ENCODE results near the gene KRTAP5-9.
"Not testable (repeated sequence)": the region's sequence is repeated elsewhere in the genome, so short reads cannot be mapped to it uniquely, and the experiment has no call there.

Gene KRTAP5-9

GRCh38 chr11:71534711-71535608, 13.3 kb upstream of the KRTAP5-9 start:
- not testable (repeated sequence) for DNase-seq (ENCODE audit: low read depth)

DNA sequence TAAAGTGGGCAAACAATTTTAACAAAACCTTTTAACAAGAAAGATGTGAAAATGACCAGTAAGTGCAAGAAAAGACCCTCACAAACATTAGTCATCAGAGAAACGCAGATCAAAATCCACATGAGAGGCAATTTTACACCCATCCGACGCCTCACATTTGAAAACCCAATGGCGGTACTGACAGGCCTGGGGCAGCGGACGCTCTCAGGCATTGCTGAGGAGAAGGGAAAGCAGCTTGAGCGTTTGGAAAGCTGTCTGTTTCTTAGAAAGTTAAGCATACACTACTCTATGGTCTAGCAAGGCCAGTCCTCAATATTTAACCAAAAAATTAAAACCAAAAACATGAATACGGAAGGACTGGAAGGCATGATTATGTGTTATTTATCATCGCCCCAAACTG, 12.4 kb upstream of the KRTAP5-9 start:
- DNase-seq (ENCODE audit: low read depth) = no peak

- no peak for DNase-seq (ENCODE audit: low read depth)
Observed at GRCh38 chr11:71537537-71537936, 10.7 kb upstream of the KRTAP5-9 start.

DNA sequence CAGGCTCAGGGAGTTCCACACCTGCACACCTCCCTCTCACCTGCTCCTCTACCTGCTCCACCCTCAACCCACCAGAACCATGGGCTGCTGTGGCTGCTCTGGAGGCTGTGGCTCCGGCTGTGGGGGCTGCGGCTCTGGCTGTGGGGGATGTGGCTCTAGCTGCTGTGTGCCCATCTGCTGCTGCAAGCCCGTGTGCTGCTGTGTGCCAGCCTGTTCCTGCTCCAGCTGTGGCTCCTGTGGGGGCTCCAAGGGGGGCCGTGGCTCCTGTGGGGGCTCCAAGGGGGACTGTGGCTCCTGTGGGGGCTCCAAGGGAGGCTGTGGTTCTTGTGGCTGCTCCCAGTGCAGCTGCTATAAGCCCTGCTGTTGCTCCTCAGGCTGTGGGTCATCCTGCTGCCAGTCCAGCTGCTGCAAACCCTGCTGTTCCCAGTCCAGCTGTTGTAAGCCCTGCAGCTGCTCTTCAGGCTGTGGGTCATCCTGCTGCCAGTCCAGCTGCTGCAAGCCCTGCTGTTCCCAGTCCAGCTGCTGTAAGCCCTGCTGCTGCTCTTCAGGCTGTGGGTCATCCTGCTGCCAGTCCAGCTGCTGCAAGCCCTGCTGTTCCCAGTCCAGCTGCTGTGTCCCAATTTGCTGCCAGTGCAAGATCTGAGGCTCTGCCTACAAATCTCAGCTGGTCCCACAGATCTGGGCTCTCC, 10.1 kb upstream of the KRTAP5-9 start, which contains the start of gene KRTAP5-8:
KRTAP5-8 (plus strand) TSS at position 49 of the 689 bp plus-strand sequence; CDS start at position 80, 31 bp downstream.
- not testable (repeated sequence) for DNase-seq (ENCODE audit: low read depth)

GRCh38 chr11:71538666-71538990, 9.6 kb upstream of the KRTAP5-9 start:
- DNase-seq (ENCODE audit: low read depth) = no peak

DNA sequence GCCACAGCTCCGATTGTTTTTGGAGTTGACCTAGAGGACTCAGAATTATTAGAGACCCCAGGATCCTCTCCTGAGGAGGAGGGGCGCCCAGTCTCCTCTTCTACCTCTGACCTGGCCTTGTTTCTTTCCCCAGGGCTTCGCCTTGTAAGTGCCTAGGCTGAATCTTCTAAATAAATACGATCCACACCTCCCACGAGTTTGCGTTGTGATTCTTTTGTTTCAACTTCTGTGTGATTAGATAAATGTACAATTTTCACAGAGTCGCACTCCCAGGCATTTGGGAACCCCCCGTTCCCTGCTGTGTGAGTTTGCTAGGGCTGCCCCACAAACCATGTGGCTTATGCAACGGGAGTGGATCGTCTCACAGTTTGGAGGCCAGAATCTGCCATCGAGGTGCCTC, 9.2 kb upstream of the KRTAP5-9 start:
- no peak for DNase-seq (ENCODE audit: low read depth)

DNA sequence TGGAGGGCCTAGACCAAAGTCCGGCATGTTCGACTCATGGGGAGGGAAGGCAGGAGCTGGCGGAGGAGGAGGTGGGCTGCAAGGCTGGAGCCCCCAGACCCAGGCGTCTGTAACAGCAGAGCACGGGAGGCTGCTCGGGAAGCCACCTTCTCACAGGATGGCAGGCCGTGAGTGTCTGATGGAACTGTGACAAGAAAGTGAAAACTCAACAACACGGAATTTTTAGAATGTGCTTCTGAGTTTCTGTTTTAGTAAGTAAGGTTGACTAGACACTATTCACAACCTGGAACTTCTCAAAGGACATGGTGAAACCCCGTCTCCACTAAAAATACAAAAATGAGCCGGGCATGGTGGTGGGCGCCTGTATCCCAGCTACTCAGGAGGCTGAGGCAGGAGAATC, 8.2 kb upstream of the KRTAP5-9 start:
- not testable (repeated sequence) for DNase-seq (ENCODE audit: low read depth)

- not testable (repeated sequence) for DNase-seq (ENCODE audit: low read depth)
Observed at GRCh38 chr11:71540521-71541304, 7.5 kb upstream of the KRTAP5-9 start.

- DNase-seq (ENCODE audit: low read depth) = no peak
Observed at GRCh38 chr11:71542382-71542781, 5.8 kb upstream of the KRTAP5-9 start.

DNA sequence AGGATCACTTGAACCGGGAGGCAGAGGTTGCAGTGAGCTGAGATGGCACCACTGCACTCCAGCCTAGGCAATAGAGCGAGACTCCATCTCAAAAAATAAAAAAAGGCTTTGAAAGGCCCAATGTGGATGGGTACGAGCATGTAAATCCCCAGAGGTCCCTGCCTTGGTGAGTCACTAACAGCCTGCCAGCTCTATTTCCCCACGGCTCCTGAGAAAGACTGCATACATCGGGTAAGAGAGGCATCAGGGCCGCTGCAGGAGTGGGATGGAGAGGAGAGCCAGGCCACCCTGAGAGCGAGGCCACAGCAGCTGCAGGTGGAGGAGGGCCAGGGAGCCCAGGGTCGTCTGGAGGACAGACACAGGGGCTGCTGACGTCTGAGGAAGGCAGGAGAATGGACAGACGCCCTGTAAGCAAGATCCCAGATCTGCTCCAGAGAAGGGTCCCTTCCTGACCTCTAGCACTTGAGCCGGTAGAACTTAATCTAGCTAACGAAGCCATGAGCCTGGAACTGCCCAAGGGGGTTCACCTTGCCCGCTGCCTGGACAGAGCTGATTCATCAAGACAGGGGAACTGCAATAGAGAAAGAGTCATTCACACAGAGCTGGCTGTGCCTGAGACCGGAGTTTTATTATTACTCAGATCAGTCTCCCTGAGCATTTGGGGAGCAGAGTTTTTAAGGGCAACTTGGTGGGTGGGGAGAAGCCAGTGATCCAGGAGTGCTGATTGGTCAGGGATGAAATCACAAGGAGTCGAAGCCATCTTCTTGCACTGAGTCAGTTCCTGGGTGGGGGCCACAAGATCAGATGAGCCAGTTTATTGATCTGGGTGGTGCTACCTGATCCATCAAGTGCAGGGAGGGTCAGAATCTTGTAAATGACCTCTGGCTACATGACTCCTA, 5.1 kb upstream of the KRTAP5-9 start:
- no peak for DNase-seq (ENCODE audit: low read depth)

DNA sequence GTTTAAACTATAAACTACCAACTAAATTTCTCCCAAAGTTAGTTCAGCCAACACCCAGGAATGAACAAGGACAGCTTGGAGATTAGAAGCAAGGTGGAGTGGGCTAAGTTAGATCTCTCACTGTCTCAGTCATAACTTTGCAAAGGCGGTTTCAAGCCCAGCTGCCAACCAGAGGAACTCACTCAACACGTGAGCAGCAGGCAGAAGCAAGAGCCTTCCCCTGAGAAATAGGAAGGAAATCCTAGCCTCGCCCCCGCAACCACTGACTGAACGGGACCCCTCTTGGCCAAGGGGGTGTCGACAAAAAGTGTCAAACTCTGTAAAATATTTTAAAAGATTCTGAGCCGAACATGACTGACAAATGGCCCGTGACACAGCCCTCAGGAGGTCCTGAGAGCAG, 4.4 kb upstream of the KRTAP5-9 start:
- no peak for DNase-seq (ENCODE audit: low read depth)

DNA sequence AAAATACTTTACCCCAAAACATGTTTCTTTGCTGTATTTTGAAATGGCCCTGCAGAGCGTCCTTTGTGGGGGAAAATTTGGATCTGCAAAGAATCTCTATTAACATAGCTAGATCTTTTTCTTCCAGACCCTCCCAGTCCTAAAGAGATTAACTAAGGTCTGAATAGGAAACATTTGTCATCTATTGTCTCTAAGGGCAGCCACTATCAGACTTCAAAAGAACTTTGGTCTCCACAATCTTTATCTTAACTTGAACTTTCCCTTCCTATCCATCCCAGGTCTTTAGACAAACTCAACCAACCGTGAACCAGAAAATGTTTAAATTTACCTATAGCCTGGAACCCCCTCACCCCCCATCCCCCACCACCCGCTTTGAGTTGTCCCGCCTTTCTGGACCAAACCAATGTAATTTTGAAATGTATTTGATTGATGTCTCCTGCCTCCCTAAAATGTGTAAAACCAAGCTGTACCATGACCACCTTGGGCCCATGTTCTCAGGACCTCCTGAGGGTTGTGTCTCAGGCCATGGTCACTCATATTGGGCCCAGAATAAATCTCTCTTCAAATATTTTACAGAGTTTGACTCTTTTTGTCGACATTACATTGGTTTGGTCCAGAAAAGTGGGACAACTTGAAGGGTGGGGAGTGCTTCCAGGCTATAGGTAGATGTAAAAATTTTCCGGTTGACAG, 3.5 kb upstream of the KRTAP5-9 start:
- no peak for DNase-seq (ENCODE audit: low read depth)

DNA sequence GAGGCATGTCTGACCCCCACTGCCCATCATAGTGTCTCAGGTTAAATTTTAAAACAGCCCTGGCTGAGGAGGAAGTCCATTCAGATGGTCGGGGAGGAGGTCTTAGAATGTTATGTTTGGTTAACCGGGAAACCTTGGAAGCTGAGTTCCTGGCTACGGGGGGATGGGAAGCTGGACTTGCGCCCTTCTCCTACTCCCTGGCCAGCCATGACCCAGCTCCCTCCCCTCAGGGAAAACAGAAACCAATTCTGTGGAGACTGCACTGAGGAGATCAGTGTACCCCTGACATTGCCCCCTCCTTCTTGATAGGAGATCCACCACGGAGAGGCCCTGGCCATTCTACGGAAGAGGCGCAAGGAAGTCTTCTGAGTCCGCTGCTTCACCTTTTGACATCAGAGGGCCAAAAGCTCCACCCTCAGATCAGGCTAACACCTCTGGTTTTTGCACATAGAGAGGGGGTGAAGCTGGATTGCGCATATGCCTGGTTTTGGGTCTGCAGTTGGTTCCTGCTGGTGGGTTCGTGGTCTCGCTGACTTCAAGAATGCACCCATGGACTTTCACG, 2.7 kb upstream of the KRTAP5-9 start:
- DNase-seq (ENCODE audit: low read depth) = no peak

DNA sequence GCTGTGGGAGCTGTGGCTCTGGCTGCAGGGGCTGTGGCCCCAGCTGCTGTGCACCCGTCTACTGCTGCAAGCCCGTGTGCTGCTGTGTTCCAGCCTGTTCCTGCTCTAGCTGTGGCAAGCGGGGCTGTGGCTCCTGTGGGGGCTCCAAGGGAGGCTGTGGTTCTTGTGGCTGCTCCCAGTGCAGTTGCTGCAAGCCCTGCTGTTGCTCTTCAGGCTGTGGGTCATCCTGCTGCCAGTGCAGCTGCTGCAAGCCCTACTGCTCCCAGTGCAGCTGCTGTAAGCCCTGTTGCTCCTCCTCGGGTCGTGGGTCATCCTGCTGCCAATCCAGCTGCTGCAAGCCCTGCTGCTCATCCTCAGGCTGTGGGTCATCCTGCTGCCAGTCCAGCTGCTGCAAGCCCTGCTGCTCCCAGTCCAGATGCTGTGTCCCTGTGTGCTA, 514 bp downstream of the KRTAP5-9 start:
- no peak for DNase-seq (ENCODE audit: low read depth)

DNA sequence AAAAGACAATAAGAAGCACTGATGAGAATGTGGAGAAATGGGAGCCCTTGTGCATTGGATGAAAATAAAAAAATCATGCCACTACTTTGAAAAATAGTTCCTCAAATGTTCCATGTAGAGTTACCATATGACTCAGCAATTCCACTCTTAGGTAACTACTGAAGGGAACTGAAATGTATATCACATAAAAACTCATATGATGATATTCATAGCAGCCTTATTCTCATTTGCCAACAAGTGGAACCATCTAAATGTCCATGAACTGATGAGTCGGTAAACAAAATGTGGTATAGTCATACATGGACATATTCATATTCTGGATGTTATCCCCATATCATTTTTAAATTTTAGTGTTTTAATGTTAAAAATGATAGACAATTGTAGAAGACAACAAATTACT, 3.5 kb downstream of the KRTAP5-9 start:
- DNase-seq (ENCODE audit: low read depth) = no peak

DNA sequence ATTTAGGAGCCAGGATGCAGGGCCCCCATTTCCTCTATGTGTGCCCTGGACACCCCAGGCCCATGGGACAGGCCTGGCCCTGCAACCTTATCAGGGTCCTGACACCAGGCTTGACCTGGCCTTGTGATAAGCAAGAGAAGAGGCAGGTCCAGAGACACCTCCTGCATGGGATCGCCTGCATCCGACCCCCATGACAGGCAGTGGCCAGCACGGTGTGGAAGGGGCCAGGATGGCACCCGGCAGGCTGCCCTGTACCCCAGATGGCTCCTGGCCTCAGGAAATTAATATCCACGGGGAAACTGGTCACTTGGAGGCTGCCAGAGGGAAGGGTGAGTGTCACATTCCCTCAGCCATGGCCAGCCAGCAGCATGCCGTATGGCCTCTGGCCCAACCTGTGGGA, 6.8 kb downstream of the KRTAP5-9 start:
- DNase-seq (ENCODE audit: low read depth) = no peak

DNA sequence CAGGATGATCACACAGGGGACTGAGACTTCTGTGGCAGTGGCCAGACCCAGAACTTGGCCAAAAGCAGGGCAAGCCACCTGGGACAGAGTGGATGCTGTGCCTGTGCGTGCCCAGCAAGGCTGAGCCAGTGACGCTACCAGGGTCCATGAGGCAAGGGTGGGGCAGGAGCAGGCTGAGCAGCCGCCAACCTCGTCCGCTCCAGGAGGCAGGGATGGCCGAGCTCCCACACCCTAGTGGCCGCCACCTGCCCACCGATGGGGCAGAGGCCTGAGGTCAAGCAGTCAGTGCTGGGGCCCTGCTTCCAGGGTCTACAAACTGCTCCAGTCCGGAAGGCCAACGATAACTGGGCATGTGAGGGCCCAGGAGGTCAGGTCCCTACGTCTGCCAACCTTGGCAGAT, 7.3 kb downstream of the KRTAP5-9 start:
- no peak for DNase-seq (ENCODE audit: low read depth)

GRCh38 chr11:71556018-71556417, 7.8 kb downstream of the KRTAP5-9 start:
- DNase-seq (ENCODE audit: low read depth) = no peak

- DNase-seq (ENCODE audit: low read depth) = no peak
Observed at GRCh38 chr11:71557257-71557656, 9.0 kb downstream of the KRTAP5-9 start.

GRCh38 chr11:71558996-71559395, 10.8 kb downstream of the KRTAP5-9 start:
- DNase-seq (ENCODE audit: low read depth) = no peak

- no peak for DNase-seq (ENCODE audit: low read depth)
Observed at GRCh38 chr11:71562120-71562519, 13.9 kb downstream of the KRTAP5-9 start.
